ENCODE results near the gene ZNF468. TPM values are rescaled to one million over a fixed set of nuclear protein-coding genes. Genes with fewer than 3 reads are reported as not detected.
A peak's percentile ranks its signal among the peaks of the same experiment; 100 is the strongest.
"Not testable (repeated sequence)": the region's sequence is repeated elsewhere in the genome, so short reads cannot be mapped to it uniquely, and the experiment has no call there.

ZNF468 gene
- total and polyA plus RNA-seq, 7 donors = 6.9 to 17.1 (median 10.8) TPM

DNA sequence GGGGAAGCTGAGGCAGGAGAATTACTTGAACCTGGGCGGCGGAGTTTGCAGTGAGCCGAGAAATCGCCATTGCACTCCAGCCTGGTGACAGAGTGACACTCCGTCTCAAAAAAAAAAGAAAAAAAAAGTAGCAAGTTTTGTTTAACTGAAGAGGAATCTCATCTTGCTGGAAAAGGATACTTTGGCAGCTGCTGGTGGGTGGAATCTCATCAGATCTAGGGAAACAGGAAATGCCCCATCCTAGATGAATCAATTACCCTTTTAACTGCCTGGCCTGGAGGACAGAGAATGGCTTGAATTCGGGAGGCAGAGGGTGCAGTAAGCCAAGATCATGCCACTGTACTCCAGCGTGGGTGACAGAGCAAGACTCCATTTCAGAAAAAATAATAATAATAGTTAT, 31.7 kb upstream of the ZNF468 start:
- TF ChIP-seq POLR2AphosphoS5 (IDR thresholded peaks at IDR 0.05) (no peak), EP300 (IDR thresholded peaks at IDR 0.05) (no peak), POLR2A (IDR thresholded peaks at IDR 0.05) (no peak)
- TF ChIP-seq, protein P1, sequence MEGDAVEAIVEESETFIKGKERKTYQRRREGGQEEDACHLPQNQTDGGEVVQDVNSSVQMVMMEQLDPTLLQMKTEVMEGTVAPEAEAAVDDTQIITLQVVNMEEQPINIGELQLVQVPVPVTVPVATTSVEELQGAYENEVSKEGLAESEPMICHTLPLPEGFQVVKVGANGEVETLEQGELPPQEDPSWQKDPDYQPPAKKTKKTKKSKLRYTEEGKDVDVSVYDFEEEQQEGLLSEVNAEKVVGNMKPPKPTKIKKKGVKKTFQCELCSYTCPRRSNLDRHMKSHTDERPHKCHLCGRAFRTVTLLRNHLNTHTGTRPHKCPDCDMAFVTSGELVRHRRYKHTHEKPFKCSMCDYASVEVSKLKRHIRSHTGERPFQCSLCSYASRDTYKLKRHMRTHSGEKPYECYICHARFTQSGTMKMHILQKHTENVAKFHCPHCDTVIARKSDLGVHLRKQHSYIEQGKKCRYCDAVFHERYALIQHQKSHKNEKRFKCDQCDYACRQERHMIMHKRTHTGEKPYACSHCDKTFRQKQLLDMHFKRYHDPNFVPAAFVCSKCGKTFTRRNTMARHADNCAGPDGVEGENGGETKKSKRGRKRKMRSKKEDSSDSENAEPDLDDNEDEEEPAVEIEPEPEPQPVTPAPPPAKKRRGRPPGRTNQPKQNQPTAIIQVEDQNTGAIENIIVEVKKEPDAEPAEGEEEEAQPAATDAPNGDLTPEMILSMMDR (IDR thresholded peaks at IDR 0.05) = no peak
- Histone ChIP-seq H3K4me1 (no peaks in the 10 kb centered on the region), H3K4me3 (no peak overlapping the region), H3K36me3 (peaks cover 6 to 79% (median 31%) of the 10 kb centered on the region in 4 donors), H3K27ac (no peak overlapping the region), H3K27me3 (no peaks in the 10 kb centered on the region), H3K9me3 (peaks cover 0 to 5% (median 0%) of the 10 kb centered on the region in 4 donors)
- intact Hi-C loops (cut with DNase I) = no loop called here
- DNase-seq = no peak
- 92 to 95% methylated on average over 7 of the region's 7 CpGs for WGBS, 2 donors

DNA sequence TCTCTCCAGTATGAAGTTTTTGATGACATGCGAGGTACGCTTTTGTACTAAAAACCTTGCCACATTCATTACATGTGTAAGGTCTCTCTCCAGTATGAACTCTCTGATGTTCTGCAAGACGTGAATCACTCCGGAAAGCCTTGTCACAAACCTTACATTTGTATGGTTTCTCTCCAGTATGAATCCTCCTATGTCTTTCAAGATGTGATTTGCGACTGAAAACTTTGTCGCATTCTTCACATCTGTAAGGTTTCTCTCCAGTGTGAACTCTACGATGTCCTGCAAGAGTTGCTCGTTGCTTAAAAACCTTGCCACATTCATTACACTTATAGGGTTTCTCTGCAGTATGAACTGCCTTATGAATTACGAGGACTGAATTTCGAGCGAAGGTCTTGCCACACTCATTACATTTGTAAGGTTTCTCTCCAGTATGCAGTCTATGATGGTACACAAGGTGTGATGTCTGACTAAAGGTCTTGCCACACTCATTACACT, 23.5 kb upstream of the ZNF468 start:
- no peak for DNase-seq
- H3K27ac ChIP-seq = no peak overlapping the region
- intact Hi-C loops (cut with DNase I) = no loop called here
- 89% methylated on average over 11 of the region's 11 CpGs for WGBS, 2 donors
- H3K4me1 ChIP-seq = no peaks in the 10 kb centered on the region
- peaks cover 3 to 76% (median 54%) of the 10 kb centered on the region in 4 donors for H3K36me3 ChIP-seq
- TF ChIP-seq POLR2AphosphoS5 (IDR thresholded peaks at IDR 0.05) (no peak), POLR2A (IDR thresholded peaks at IDR 0.05) (no peak), EP300 (IDR thresholded peaks at IDR 0.05) (no peak)
- TF ChIP-seq, protein P1 (IDR thresholded peaks at IDR 0.05) = no peak
- H3K27me3 ChIP-seq = no peaks in the 10 kb centered on the region
- peaks cover 0 to 39% (median 9%) of the 10 kb centered on the region in 4 donors for H3K9me3 ChIP-seq
- H3K4me3 ChIP-seq = no peak overlapping the region

DNA sequence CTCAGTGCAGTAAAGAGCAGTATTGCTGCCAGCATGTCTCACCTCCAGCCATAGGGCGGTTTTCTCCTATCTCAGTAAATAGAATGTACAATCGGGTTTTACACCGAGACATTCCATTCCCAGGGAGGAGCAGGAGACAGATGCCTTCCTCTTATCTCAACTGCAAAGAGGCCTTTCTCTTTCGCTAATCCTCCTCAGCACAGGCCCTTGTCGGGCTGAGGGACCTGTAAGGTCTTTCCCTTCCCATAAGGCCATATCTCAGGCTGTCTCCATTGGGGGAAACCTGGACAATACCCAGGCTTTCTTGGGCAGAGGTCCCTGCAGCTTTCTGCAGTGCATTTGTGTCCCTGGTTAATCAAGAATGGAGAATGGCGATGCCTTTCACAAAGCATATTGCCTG, 15.6 kb upstream of the ZNF468 start:
- DNase-seq; intact Hi-C loops (cut with DNase I); H3K4me3 ChIP-seq; H3K36me3 ChIP-seq; H3K27me3 ChIP-seq; H3K4me1 ChIP-seq; H3K9me3 ChIP-seq; H3K27ac ChIP-seq: not testable (repeated sequence)
- 72 to 77% methylated on average over 6 of the region's 6 CpGs for WGBS, 2 donors

DNA sequence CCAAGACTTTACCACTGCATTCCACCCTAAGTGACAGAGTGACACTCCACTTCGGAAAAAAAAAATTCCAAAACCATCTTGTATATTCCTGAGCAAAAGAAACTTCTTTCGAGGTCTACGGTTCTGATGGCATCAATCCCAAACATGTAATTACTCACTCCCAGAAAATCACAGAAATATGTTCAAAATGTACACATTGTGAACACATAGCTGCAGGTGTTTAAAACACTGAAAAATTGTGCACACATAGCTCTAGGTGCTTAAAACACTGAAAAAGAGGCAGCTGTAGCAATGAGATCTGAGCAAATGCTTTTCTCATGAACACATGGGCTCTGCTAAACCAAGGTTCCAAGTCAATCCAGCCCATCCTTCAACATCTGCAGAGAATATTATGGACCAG, 14.0 kb upstream of the ZNF468 start:
- Histone ChIP-seq H3K9me3 (no peaks in the 10 kb centered on the region), H3K27me3 (no peaks in the 10 kb centered on the region), H3K27ac (no peak overlapping the region), H3K36me3 (peaks cover 0 to 6% (median 0%) of the 10 kb centered on the region in 4 donors), H3K4me3 (no peak overlapping the region), H3K4me1 (no peaks in the 10 kb centered on the region)
- intact Hi-C loops (cut with DNase I) = no loop called here
- 95 to 97% methylated on average over 3 of the region's 3 CpGs for WGBS, 2 donors
- no peak for DNase-seq
- TF ChIP-seq POLR2A (IDR thresholded peaks at IDR 0.05) (no peak), EP300 (IDR thresholded peaks at IDR 0.05) (no peak)

DNA sequence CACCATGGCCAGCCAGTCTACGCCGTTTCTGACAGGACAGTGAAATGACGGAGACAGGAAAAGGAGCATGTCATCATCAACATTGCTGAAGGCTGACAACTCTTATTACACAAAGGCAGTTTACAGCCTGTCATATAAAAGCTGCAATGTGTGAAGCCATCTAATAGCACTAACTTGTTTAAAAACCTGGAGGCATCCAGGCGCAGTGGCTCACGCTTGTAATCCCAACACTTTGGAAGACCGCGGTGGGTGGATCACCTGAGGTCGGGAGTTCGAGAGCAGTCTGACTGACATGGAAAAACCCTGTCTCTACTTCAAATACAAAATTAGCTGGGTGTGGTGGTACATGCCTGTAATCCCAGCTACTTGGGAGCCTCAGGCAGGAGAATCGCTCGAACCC, 10.6 kb upstream of the ZNF468 start:
- H3K4me3 ChIP-seq; DNase-seq; H3K27me3 ChIP-seq; H3K27ac ChIP-seq; intact Hi-C loops (cut with DNase I); H3K9me3 ChIP-seq; H3K4me1 ChIP-seq; H3K36me3 ChIP-seq: not testable (repeated sequence)
- WGBS, 2 donors = 89 to 97% methylated on average over 11 of the region's 11 CpGs

DNA sequence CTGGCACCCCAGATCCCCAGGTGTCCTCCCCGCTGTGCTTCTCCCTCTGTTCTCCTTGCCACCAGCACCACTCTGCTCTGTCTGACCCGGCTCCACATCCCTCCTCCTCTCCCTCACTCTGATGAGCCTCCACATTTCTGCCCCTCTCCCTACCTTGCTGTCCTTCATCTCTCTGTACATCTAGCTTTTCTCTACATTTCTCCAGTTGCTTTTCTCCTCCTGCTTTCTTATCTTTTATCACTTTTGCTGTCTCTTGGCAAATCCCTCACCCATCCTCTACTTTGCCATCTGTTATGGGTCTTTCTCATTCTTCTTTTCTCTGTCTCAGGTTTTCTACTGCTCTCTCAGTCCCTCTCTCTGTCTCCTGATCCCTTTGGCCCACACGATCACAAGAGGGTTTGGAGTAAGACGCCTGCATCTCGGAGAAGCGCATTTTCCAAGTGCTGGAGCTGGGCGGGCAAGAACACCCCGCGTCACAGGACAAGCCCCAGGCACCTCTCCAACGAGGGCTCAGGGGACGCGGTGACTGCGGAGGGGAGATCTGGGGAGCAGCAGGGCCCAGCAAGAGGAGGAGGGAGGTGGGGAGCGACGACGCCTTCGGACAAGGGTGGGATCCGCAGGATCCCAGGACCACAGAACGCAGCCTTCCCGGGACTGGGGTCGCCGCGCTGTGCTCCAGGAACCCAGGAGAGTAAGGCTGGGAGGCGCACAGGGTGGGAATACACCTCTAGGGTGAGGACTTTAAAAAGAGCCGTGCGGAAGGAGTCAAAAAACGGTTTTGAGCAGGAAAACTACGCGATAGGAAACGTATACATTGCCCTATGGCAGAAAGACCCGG, 660 bp downstream of the ZNF468 start:
- H3K27ac ChIP-seq = peak overlapping the region; percentile 69 to 80 (median 73)
- H3K27me3 ChIP-seq, DNase-seq, H3K9me3 ChIP-seq: not testable (repeated sequence)
- intact Hi-C loops (cut with DNase I) = loop anchor here (2.0 to 5.0 kb wide), 3 partner anchors 36 to 136 kb away; partner anchors contain the start of genes ZNF28 and ZNF600
- peaks cover 0 to 14% (median 3%) of the 10 kb centered on the region in 4 donors for H3K4me1 ChIP-seq
- WGBS, 2 donors = 5 to 7% methylated on average over 24 of the region's 31 CpGs
- peak overlapping the region; percentile 51 to 70 (median 64) for H3K4me3 ChIP-seq
- peaks cover 0 to 21% (median 9%) of the 10 kb centered on the region in 4 donors for H3K36me3 ChIP-seq

DNA sequence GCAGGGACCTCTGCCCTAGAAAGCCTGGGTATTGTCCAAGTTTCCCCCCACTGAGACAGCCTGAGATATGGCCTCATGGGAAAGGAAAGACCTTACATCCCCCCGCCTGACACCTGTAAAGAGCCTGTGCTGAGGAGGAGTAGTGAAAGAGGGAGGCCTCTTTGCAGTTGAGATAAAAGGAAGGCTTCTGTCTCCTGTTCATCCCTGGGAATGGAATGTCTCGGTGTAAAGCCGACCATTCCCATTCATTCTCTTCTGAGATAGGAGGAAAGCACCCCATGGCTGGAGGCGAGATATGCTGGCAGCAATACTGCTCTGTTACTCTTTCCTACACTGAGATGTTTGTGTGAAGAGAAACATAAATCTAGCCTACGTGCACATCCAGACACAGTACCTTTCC, 10.1 kb downstream of the ZNF468 start:
- H3K4me3 ChIP-seq; H3K4me1 ChIP-seq; H3K27me3 ChIP-seq; DNase-seq; intact Hi-C loops (cut with DNase I); H3K27ac ChIP-seq: not testable (repeated sequence)
- Histone ChIP-seq H3K36me3 (peaks cover 17 to 80% (median 66%) of the 10 kb centered on the region in 4 donors), H3K9me3 (peaks cover 0 to 26% (median 1%) of the 10 kb centered on the region in 4 donors)
- WGBS, 2 donors = 84 to 91% methylated on average over 5 of the region's 5 CpGs

DNA sequence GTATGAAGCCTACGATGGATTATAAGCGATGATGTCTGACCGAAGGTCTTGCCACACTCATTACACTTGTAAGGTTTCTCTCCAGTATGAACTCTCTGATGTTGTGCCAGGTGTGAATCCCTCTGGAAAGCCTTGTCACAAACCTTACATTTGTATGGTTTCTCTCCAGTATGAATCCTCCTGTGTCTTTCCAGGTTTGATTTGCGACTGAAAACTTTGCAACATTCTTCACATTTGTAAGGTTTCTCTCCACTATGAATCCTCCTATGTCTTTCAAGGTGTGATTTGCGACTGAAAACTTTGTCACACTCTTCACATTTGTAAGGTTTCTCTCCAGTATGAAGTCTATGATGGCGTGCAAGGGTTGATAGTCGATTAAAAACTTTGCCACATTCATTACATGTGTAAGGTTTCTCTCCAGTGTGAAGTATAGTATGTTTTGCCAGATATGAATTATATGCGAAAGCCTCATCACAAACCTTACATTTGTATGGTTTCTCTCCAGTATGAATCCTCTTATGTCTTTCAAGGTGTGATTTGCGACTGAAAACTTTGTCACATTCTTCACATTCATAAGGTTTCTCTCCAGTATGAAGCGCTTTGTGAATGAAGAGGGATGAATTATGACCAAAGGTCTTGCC, 16.5 kb downstream of the ZNF468 start:
- DNase-seq; intact Hi-C loops (cut with DNase I); H3K4me1 ChIP-seq; H3K4me3 ChIP-seq; H3K27ac ChIP-seq; H3K27me3 ChIP-seq: not testable (repeated sequence)
- Histone ChIP-seq H3K9me3 (peaks cover 6 to 56% (median 21%) of the 10 kb centered on the region in 4 donors), H3K36me3 (peaks cover 25 to 69% (median 64%) of the 10 kb centered on the region in 4 donors)
- 97 to 98% methylated on average over 10 of the region's 10 CpGs for WGBS, 2 donors

DNA sequence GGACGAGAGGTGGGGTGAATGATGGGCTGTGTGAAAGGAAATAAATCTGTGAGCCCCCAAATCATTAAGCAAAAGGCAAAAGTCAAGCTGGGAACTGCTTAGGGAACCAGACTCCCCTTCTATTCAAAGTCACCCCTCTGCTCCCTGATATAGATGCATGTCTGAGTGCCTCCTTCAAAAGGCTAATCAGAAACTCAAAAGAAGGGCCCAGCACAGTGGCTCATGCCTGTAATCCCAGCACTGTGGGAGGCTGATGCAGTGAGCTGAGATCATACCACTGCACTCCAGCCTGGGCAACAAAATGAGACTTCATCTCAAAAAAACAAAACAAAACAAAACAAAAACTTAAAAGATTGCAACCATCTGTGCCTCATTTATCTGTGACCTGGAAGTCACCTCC, 23.1 kb downstream of the ZNF468 start:
- not testable (repeated sequence) for H3K4me1 ChIP-seq
- WGBS, 2 donors = 86 to 87% methylated on average over 1 of the region's 1 CpG

DNA sequence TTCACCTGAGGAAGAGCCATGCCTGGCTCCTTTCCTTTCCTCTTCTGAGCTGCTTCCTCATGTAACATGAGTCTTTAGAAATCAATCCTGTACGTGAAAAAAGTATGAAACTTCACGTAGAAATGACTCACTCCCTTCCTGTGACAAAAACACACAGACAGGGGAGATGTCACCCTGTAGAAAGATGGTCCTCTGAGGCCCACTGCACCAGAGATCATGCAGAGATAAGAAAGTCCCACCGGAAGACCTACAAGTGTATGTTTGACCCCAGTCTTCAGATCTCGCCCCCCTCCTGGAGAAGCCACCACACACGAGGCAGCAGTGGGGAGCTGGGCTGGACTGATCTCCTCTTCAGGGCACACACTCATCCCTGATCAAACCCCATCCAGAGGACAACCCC, 23.9 kb downstream of the ZNF468 start:
- H3K27ac ChIP-seq; H3K4me3 ChIP-seq; H3K4me1 ChIP-seq; H3K27me3 ChIP-seq; H3K36me3 ChIP-seq; intact Hi-C loops (cut with DNase I); DNase-seq: not testable (repeated sequence)
- WGBS, 2 donors = 78 to 89% methylated on average over 5 of the region's 5 CpGs
- peaks cover 0 to 25% (median 0%) of the 10 kb centered on the region in 4 donors for H3K9me3 ChIP-seq

More for the DNA sequence above, 23.1 kb downstream of the ZNF468 start:
- H3K36me3 ChIP-seq; H3K27ac ChIP-seq; H3K4me3 ChIP-seq; intact Hi-C loops (cut with DNase I); DNase-seq; H3K27me3 ChIP-seq: not testable (repeated sequence)
- H3K9me3 ChIP-seq = peaks cover 0 to 30% (median under 1%) of the 10 kb centered on the region in 4 donors

Data from sigmoid colon (tissue), 7 donors.